ENCODE measurements around the gene LRRC10B. TPM values are rescaled to one million over a fixed set of nuclear protein-coding genes. Genes with fewer than 3 reads are reported as not detected.

Gene LRRC10B
- total and polyA plus RNA-seq, 2 experiments from 2014 or later, result 0.60 to 0.62 TPM

DNA sequence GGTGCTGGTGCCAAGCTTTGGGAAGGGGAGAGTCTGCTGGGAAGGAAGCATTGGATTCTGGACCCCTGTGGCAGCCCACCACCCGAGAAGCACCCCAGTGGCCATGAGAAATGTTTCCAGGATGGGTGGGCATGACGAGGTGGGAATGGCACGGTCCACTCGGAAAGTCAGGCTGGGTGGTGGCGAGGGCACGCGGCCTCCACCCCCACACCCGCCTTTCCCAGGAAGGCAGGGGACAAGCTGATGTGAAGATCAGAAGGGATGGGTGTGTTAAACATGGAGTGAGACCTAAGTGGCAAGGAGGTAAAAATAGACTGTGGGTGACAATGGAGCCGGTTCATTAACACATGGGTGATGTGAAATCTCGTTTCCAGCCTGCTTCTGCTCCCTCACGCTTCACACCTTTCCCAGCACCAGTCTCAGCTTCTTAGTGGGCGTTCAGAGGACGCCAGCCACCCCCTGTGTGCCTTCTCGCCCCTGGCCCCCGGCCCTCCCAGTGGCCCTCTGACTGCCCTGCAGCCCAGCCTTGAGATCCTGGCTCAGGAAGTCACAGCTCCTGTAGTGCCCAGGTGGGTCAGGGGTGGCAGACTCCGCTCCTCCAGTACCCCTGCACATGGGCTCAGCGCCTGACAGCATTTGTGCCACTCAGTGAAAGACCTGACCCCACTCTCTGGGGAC lies 27.6 kb downstream of the LRRC10B start:
- Histone ChIP-seq H3K9me3 (ENCODE audit: low read depth) (no peaks in the 10 kb centered on the region), H3K4me3 (no peak overlapping the region), H3K27me3 (no peaks in the 10 kb centered on the region), H3K36me3 (no peaks in the 10 kb centered on the region), H3K4me1 (ENCODE audit: low read depth) (peaks cover 11% of the 10 kb centered on the region), H3K27ac (no peak overlapping the region)
- no peak for DNase-seq (ENCODE audit: low read depth in 1 of 2, low spot score in 1 of 2)
- TF ChIP-seq, protein P1, sequence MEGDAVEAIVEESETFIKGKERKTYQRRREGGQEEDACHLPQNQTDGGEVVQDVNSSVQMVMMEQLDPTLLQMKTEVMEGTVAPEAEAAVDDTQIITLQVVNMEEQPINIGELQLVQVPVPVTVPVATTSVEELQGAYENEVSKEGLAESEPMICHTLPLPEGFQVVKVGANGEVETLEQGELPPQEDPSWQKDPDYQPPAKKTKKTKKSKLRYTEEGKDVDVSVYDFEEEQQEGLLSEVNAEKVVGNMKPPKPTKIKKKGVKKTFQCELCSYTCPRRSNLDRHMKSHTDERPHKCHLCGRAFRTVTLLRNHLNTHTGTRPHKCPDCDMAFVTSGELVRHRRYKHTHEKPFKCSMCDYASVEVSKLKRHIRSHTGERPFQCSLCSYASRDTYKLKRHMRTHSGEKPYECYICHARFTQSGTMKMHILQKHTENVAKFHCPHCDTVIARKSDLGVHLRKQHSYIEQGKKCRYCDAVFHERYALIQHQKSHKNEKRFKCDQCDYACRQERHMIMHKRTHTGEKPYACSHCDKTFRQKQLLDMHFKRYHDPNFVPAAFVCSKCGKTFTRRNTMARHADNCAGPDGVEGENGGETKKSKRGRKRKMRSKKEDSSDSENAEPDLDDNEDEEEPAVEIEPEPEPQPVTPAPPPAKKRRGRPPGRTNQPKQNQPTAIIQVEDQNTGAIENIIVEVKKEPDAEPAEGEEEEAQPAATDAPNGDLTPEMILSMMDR (IDR thresholded peaks at IDR 0.05; ENCODE audit: low read depth, low read length), result no peak

DNA sequence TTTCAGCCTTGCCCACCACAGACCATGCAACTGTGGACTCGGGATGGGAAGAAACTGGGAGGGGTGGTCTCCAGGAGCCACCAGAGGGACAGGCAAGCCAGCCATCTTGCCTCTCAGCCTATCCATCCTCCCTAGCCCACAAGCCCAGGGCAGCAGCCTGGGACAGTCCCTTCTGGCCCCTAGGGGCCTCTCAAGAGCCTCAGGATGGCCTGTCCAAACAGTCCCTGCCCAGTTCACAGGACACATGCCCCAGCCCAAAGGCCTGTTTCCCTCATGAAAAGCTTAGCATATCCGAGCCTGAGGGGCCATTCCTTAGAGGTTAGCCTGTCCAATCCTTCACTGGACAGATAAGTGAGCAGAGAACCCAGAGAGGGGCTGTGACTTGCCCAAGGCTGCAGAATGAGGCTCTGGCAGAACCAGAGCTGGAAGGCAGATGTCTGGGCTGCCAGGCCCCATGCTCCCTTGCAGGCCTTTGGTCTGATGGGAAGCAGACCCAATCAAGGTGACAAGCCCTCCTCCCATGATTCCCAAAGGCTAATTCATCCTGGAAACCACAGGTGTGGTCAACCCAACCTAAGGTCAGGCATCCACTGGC lies 28.2 kb downstream of the LRRC10B start:
- Histone ChIP-seq H3K9me3 (ENCODE audit: low read depth) (no peaks in the 10 kb centered on the region), H3K4me1 (ENCODE audit: low read depth) (peaks cover 7% of the 10 kb centered on the region), H3K36me3 (no peaks in the 10 kb centered on the region), H3K27ac (no peak overlapping the region), H3K27me3 (no peaks in the 10 kb centered on the region), H3K4me3 (no peak overlapping the region)
- no peak for DNase-seq (ENCODE audit: low read depth in 1 of 2, low spot score in 1 of 2)
- TF ChIP-seq, protein P1 (IDR thresholded peaks at IDR 0.05; ENCODE audit: low read depth, low read length), result no peak

DNA sequence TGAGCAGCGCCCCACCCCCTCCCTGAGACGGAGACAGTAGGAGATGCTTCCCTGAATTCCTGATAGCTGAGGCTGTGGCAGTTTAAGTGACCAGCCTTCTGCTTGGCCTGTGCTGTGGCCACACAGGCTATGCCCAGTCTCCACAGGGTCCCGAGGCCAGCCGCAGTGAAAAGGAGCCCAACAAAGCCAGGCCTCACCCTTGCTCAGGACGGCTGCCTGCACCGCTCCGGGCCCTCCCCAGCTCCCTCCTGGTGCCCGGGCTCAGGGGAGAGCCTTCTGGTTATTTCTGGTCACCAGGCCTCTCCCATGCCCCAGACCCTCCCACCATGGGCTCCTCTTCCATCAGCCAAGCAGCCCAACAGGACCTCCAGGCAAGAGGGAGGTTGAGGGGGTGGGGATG lies 28.8 kb downstream of the LRRC10B start:
- Histone ChIP-seq H3K27me3 (no peaks in the 10 kb centered on the region), H3K27ac (no peak overlapping the region), H3K36me3 (no peaks in the 10 kb centered on the region), H3K9me3 (ENCODE audit: low read depth) (no peaks in the 10 kb centered on the region), H3K4me3 (no peak overlapping the region), H3K4me1 (ENCODE audit: low read depth) (peaks cover 10% of the 10 kb centered on the region)
- TF ChIP-seq, protein P1 (IDR thresholded peaks at IDR 0.05; ENCODE audit: low read depth, low read length), result no peak
- DNase-seq (ENCODE audit: low read depth in 1 of 2, low spot score in 1 of 2), result no peak

DNA sequence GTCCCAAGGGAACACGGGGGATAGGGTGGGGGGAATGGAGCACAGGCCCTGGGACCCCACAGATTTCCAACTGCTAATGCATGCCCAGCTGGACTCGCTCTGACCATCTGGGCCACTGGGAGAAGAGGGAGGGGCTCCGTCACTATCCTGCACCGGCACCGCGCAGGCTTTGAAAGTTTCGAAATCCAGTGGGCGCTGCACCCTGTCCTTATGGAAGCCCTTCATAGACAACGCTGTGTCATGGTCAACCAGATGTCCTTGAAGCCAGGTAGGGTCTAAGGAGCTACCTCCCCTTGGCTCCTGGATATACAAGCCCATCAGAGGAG lies 30.1 kb downstream of the LRRC10B start:
- DNase-seq (ENCODE audit: low read depth in 1 of 2, low spot score in 1 of 2), result no peak
- Histone ChIP-seq H3K4me3 (no peak overlapping the region), H3K9me3 (ENCODE audit: low read depth) (no peaks in the 10 kb centered on the region), H3K4me1 (ENCODE audit: low read depth) (peaks cover 10% of the 10 kb centered on the region), H3K27me3 (no peaks in the 10 kb centered on the region), H3K27ac (no peak overlapping the region), H3K36me3 (no peaks in the 10 kb centered on the region)
- TF ChIP-seq, protein P1 (IDR thresholded peaks at IDR 0.05; ENCODE audit: low read depth, low read length), result no peak

DNA sequence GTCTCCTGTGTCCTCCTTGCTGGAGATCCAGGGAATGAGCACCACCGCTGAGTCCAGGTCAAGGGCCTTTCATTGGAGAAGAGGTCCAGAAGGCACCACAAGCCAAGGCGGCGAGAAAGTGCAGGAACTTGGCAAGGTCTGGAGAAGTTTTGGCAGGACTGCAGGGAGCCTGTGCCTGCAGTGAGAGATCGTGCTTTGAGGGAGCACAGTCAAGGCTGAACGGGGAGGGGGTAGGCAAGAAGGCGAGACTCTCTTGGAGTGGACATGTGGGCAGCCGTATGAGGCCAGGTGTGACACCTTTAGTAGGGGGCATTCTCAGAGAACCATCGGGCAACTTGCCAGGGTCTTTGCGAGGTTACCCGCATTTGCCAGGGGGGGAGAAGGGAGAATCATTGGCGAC lies 30.5 kb downstream of the LRRC10B start:
- Histone ChIP-seq H3K27ac (no peak overlapping the region), H3K9me3 (ENCODE audit: low read depth) (no peaks in the 10 kb centered on the region), H3K36me3 (no peaks in the 10 kb centered on the region), H3K27me3 (no peaks in the 10 kb centered on the region), H3K4me3 (no peak overlapping the region), H3K4me1 (ENCODE audit: low read depth) (peaks cover 10% of the 10 kb centered on the region)
- TF ChIP-seq, protein P1 (IDR thresholded peaks at IDR 0.05; ENCODE audit: low read depth, low read length), result no peak
- no peak for DNase-seq (ENCODE audit: low read depth in 1 of 2, low spot score in 1 of 2)
